GM23338 (cell line): ENCODE results near the gene LIPJ. TPM values are rescaled to one million over a fixed set of nuclear protein-coding genes. Genes with fewer than 3 reads are reported as not detected.

ENCODE experiments used
- ATAC-seq: fragments of 200-7000 bp; cut with Tn5 transposase; 3 replicates; pipeline ENCODE4 v1.9.1; 2020
- DNase-seq: peaks from one replicate; pipeline ENCODE4 v3.0.0-alpha.2; 2015; ENCODE audit warnings: low spot score
- H2AFZ ChIP-seq: fragments of 200-600 bp; sonication (generic); 2 replicates; pipeline ENCODE4 v1.8.0; 2016; ENCODE audit warnings: antibody characterized with exemption, mild to moderate bottlenecking, moderate library complexity
- H3F3A ChIP-seq: fragments of 200-600 bp; sonication (generic); replicated peaks from 2 replicates; pipeline ENCODE4 v1.8.0; 2017; ENCODE audit warnings: antibody characterized with exemption, mixed run types, low read depth
- H3K27ac ChIP-seq: fragments of 200-600 bp; sonication (generic); 2 replicates; pipeline ENCODE4 v1.6.1; 2016; ENCODE audit warnings: low read depth
- H3K27me3 ChIP-seq: fragments of 200-600 bp; sonication (generic); 2 replicates; pipeline ENCODE4 v1.8.0; 2016; ENCODE audit warnings: mild to moderate bottlenecking, mixed run types, moderate library complexity; ENCODE audit not compliant: insufficient read depth
- H3K36me3 ChIP-seq: fragments of 200-600 bp; sonication (generic); 2 replicates; pipeline ENCODE4 v1.8.0; 2016; ENCODE audit warnings: mild to moderate bottlenecking; ENCODE audit not compliant: insufficient read depth
- H3K4me1 ChIP-seq: fragments of 200-600 bp; sonication (generic); 2 replicates; pipeline ENCODE4 v1.8.0; 2016; ENCODE audit warnings: mild to moderate bottlenecking, moderate library complexity; ENCODE audit not compliant: insufficient read depth
- H3K4me2 ChIP-seq: fragments of 200-600 bp; sonication (generic); 2 replicates; pipeline ENCODE4 v1.7.1; 2017; ENCODE audit warnings: mixed run types
- H3K4me3 ChIP-seq: fragments of 200-600 bp; sonication (generic); 2 replicates; pipeline ENCODE4 v1.6.1; 2016; ENCODE audit warnings: mixed run types
- H3K79me2 ChIP-seq: fragments of 200-600 bp; sonication (generic); replicated peaks from 2 replicates; pipeline ENCODE4 v1.8.0; 2017; ENCODE audit warnings: mild to moderate bottlenecking; ENCODE audit not compliant: insufficient read depth
- H3K9me2 ChIP-seq: fragments of 200-600 bp; sonication (generic); 2 replicates; pipeline ENCODE4 v1.8.0; 2017; ENCODE audit not compliant: insufficient read depth
- H4K20me1 ChIP-seq: fragments of 200-600 bp; sonication (generic); replicated peaks from 2 replicates; pipeline ENCODE4 v1.8.0; 2017; ENCODE audit warnings: mild to moderate bottlenecking; ENCODE audit not compliant: insufficient read depth
- H3K27ac Mint-ChIP-seq: 2 replicates; pipeline ENCODE4 v1.8.0; 2020; ENCODE audit warnings: inconsistent platforms, mild to moderate bottlenecking, moderate library complexity, mixed read lengths
- H3K27me3 Mint-ChIP-seq: 3 replicates; pipeline ENCODE4 v1.8.0; 2022; ENCODE audit warnings: low read depth, mild to moderate bottlenecking, moderate library complexity, mixed read lengths, inconsistent platforms; ENCODE audit not compliant: insufficient read depth, poor library complexity
- H3K36me3 Mint-ChIP-seq: 3 replicates; pipeline ENCODE4 v1.8.0; 2021; ENCODE audit warnings: low read depth, mild to moderate bottlenecking, inconsistent platforms, moderate library complexity, mixed read lengths
- H3K4me1 Mint-ChIP-seq: 3 replicates; pipeline ENCODE4 v1.8.0; 2020; ENCODE audit warnings: mild to moderate bottlenecking, inconsistent platforms, mixed read lengths
- H3K4me3 Mint-ChIP-seq: 3 replicates; pipeline ENCODE4 v1.8.0; 2021; ENCODE audit warnings: moderate library complexity, mild to moderate bottlenecking, inconsistent platforms, mixed read lengths
- H3K9me3 Mint-ChIP-seq: 3 replicates; pipeline ENCODE4 v1.8.0; 2020; ENCODE audit warnings: moderate library complexity, mild to moderate bottlenecking, inconsistent platforms, mixed read lengths
- CREB1 ChIP-seq: fragments of 250-450 bp; sonication (Bioruptor Pico); IDR thresholded peaks from 2 replicates; pipeline ENCODE4 v1.5.0; 2020; ENCODE audit warnings: low read depth, mild to moderate bottlenecking, moderate library complexity
- JUNB ChIP-seq: IDR thresholded peaks from one replicate; pipeline ENCODE4 v1.6.1; 2016; ENCODE audit warnings: antibody characterized with exemption; ENCODE audit not compliant: unreplicated experiment
- NANOG ChIP-seq: IDR thresholded peaks from 2 replicates; pipeline ENCODE4 v1.6.1; 2016; ENCODE audit warnings: antibody characterized with exemption, borderline replicate concordance
- ZNF331 ChIP-seq: fragments of 250-450 bp; sonication (Bioruptor Pico); IDR thresholded peaks from 2 replicates; pipeline ENCODE4 v1.5.0; 2020; ENCODE audit warnings: low read depth, mild to moderate bottlenecking, moderate library complexity
- polyA plus RNA-seq: library from polyadenylated mRNA; unstranded; fragments of >200 nt; fragmentation: Nextera tagmentation; extraction: Ambion mirVana; gene quantifications from 2 replicates; pipeline ENCODE4 v1.2.1, GENCODE V29; 2016
- total RNA-seq: library from RNA; depleted of rRNA; stranded (reverse); fragments of >200 nt; shearing (Covaris generic); gene quantifications from 2 replicates; pipeline ENCODE4 v1.2.3, GENCODE V29; 2014
- TF ChIP-seq, protein P1 (sequence below): fragments of 250-450 bp; sonication (Bioruptor Pico); IDR thresholded peaks from 2 replicates; pipeline ENCODE4 v1.5.0; 2020; ENCODE audit warnings: mild to moderate bottlenecking, moderate library complexity
- TF ChIP-seq, protein P2 (sequence below): IDR thresholded peaks from one replicate; pipeline ENCODE4 v1.6.1; 2018; ENCODE audit warnings: antibody characterized with exemption; ENCODE audit not compliant: unreplicated experiment

The LIPJ gene
- total and polyA plus RNA-seq, 2 experiments from 2014 or later = 0.14 TPM; not detected in 1

DNA sequence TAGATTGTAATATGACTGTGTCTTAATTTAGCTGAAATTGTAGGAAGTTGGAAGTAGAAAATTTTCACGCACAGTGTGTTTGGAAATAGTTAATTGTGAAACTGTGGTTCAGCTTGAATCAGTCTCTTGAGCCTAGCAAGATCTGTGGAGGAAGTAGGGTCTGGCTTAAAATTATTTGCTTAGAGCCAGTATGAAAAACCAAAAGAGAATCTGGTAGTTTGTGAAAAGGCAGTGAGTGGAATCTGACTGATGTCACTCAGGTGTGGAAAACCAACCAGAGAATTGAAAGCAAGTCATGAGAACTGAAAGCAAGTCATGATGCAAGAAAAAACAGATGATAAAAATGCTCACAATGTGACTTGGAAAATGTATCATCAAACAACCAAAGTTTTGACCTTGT, 11.5 kb downstream of the LIPJ start (continued):
- TF ChIP-seq, protein P1, sequence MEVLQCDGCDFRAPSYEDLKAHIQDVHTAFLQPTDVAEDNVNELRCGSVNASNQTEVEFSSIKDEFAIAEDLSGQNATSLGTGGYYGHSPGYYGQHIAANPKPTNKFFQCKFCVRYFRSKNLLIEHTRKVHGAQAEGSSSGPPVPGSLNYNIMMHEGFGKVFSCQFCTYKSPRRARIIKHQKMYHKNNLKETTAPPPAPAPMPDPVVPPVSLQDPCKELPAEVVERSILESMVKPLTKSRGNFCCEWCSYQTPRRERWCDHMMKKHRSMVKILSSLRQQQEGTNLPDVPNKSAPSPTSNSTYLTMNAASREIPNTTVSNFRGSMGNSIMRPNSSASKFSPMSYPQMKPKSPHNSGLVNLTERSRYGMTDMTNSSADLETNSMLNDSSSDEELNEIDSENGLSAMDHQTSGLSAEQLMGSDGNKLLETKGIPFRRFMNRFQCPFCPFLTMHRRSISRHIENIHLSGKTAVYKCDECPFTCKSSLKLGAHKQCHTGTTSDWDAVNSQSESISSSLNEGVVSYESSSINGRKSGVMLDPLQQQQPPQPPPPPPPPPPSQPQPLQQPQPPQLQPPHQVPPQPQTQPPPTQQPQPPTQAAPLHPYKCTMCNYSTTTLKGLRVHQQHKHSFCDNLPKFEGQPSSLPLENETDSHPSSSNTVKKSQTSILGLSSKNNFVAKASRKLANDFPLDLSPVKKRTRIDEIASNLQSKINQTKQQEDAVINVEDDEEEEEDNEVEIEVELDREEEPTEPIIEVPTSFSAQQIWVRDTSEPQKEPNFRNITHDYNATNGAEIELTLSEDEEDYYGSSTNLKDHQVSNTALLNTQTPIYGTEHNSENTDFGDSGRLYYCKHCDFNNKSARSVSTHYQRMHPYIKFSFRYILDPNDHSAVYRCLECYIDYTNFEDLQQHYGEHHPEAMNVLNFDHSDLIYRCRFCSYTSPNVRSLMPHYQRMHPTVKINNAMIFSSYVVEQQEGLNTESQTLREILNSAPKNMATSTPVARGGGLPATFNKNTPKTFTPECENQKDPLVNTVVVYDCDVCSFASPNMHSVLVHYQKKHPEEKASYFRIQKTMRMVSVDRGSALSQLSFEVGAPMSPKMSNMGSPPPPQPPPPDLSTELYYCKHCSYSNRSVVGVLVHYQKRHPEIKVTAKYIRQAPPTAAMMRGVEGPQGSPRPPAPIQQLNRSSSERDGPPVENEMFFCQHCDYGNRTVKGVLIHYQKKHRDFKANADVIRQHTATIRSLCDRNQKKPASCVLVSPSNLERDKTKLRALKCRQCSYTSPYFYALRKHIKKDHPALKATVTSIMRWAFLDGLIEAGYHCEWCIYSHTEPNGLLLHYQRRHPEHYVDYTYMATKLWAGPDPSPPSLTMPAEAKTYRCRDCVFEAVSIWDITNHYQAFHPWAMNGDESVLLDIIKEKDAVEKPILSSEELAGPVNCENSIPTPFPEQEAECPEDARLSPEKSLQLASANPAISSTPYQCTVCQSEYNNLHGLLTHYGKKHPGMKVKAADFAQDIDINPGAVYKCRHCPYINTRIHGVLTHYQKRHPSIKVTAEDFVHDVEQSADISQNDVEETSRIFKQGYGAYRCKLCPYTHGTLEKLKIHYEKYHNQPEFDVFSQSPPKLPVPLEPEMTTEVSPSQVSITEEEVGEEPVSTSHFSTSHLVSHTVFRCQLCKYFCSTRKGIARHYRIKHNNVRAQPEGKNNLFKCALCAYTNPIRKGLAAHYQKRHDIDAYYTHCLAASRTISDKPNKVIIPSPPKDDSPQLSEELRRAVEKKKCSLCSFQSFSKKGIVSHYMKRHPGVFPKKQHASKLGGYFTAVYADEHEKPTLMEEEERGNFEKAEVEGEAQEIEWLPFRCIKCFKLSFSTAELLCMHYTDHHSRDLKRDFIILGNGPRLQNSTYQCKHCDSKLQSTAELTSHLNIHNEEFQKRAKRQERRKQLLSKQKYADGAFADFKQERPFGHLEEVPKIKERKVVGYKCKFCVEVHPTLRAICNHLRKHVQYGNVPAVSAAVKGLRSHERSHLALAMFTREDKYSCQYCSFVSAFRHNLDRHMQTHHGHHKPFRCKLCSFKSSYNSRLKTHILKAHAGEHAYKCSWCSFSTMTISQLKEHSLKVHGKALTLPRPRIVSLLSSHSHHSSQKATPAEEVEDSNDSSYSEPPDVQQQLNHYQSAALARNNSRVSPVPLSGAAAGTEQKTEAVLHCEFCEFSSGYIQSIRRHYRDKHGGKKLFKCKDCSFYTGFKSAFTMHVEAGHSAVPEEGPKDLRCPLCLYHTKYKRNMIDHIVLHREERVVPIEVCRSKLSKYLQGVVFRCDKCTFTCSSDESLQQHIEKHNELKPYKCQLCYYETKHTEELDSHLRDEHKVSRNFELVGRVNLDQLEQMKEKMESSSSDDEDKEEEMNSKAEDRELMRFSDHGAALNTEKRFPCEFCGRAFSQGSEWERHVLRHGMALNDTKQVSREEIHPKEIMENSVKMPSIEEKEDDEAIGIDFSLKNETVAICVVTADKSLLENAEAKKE (CRISPR knock-in tag) = no peak
- TF ChIP-seq, protein P2, sequence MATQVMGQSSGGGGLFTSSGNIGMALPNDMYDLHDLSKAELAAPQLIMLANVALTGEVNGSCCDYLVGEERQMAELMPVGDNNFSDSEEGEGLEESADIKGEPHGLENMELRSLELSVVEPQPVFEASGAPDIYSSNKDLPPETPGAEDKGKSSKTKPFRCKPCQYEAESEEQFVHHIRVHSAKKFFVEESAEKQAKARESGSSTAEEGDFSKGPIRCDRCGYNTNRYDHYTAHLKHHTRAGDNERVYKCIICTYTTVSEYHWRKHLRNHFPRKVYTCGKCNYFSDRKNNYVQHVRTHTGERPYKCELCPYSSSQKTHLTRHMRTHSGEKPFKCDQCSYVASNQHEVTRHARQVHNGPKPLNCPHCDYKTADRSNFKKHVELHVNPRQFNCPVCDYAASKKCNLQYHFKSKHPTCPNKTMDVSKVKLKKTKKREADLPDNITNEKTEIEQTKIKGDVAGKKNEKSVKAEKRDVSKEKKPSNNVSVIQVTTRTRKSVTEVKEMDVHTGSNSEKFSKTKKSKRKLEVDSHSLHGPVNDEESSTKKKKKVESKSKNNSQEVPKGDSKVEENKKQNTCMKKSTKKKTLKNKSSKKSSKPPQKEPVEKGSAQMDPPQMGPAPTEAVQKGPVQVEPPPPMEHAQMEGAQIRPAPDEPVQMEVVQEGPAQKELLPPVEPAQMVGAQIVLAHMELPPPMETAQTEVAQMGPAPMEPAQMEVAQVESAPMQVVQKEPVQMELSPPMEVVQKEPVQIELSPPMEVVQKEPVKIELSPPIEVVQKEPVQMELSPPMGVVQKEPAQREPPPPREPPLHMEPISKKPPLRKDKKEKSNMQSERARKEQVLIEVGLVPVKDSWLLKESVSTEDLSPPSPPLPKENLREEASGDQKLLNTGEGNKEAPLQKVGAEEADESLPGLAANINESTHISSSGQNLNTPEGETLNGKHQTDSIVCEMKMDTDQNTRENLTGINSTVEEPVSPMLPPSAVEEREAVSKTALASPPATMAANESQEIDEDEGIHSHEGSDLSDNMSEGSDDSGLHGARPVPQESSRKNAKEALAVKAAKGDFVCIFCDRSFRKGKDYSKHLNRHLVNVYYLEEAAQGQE = no peak
- no peak for TF ChIP-seq NANOG

DNA sequence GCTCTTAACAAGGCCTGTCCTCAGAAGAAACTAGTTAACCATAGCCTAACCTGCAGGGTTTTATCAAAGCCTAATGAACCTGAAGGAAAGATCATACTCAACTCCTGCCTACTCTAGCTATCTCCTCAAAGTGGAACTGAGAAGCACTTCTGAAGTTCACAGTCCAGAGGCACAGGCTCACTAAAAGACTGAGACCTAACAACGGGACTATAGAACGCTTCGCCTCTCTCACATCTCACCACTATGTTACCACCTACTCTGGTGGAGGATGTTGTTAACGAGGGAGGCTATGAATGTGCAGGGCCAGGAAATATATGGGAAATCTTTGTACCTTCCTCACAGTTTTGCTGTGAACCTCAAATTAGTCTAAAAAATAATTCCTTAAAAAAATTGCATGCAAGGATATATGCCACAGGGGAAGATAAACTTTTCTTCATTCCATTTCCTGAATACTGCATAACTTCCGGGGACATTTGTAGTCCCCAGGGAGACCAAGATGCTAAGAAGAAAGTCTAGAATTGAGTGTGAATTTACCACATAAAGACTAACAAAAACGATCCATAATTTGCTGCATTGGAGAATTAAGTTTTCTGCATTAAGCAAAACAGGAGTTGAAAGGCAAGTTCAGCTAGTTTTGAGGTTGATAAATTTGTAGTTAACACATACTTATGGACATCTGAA, 21.6 kb downstream of the LIPJ start:
- no peak for DNase-seq
- H2AFZ ChIP-seq = 0 out of 2 replicates have a peak overlapping the region, but pooled peaks have one; percentile 38
- H3K9me3 Mint-ChIP-seq = no peaks in the 10 kb centered on the region
- TF ChIP-seq ZNF331 (CRISPR knock-in tag) (no peak), JUNB (no peak), CREB1 (CRISPR knock-in tag) (no peak)

More for the DNA sequence above, 21.6 kb downstream of the LIPJ start:
- Histone ChIP-seq H3K27ac (no peak overlapping the region), H3K9me2 (no peaks in the 10 kb centered on the region), H3K36me3 (no peaks in the 10 kb centered on the region), H3K27me3 (no peaks in the 10 kb centered on the region), H3K4me1 (no peaks in the 10 kb centered on the region), H3K79me2 (no peaks in the 10 kb centered on the region), H3K4me2 (no peak overlapping the region), H3F3A (no peaks in the 10 kb centered on the region), H3K4me3 (no peak overlapping the region), H4K20me1 (no peaks in the 10 kb centered on the region)
- no peaks in the 10 kb centered on the region for H3K4me1 Mint-ChIP-seq
- ATAC-seq = no peak
- H3K27me3 Mint-ChIP-seq = no peaks in the 10 kb centered on the region
- H3K27ac Mint-ChIP-seq = no peak overlapping the region
- no peaks in the 10 kb centered on the region for H3K36me3 Mint-ChIP-seq
- no peak overlapping the region for H3K4me3 Mint-ChIP-seq
